Osteoblast (primary cell): ENCODE measurements around the gene ICAM4. TPM values are rescaled to one million over a fixed set of nuclear protein-coding genes. Genes with fewer than 3 reads are reported as not detected.

Source experiments
- DNase-seq: peaks from one replicate; pipeline ENCODE4 v3.0.0; 2011; ENCODE audit warnings: low spot score, mixed read lengths; ENCODE audit not compliant: insufficient read length; ENCODE audit errors: missing footprints
- H2AFZ ChIP-seq: 2 replicates; pipeline ENCODE4 v1.6.0; 2011; ENCODE audit warnings: mild to moderate bottlenecking, low read length
- H3K27ac ChIP-seq: 2 replicates; pipeline ENCODE4 v1.5.1; 2011; ENCODE audit warnings: mild to moderate bottlenecking, low read depth, low read length, moderate library complexity
- H3K27me3 ChIP-seq: 2 replicates; pipeline ENCODE4 v1.6.0; 2012; ENCODE audit warnings: mild to moderate bottlenecking, control low read depth, inconsistent platforms, low read length, moderate library complexity; ENCODE audit not compliant: insufficient read depth
- H3K36me3 ChIP-seq: 2 replicates; pipeline ENCODE4 v1.5.1; 2011; ENCODE audit warnings: mild to moderate bottlenecking, low read length, control low read depth, moderate library complexity; ENCODE audit not compliant: insufficient read depth
- H3K4me1 ChIP-seq: 2 replicates; pipeline ENCODE4 v1.5.1; 2011; ENCODE audit warnings: mild to moderate bottlenecking, low read length, control low read depth, moderate library complexity; ENCODE audit not compliant: insufficient read depth
- H3K4me2 ChIP-seq: 2 replicates; pipeline ENCODE4 v1.6.0; 2011; ENCODE audit warnings: mild to moderate bottlenecking, low read length; ENCODE audit not compliant: insufficient read depth
- H3K4me3 ChIP-seq: fragments of 200-600 bp; sonication (generic); 3 replicates; pipeline ENCODE4 v1.5.1; 2012; ENCODE audit warnings: mild to moderate bottlenecking, low read length, inconsistent platforms; ENCODE audit not compliant: insufficient read depth
- H3K79me2 ChIP-seq: 2 replicates; pipeline ENCODE4 v1.6.0; 2012; ENCODE audit warnings: mild to moderate bottlenecking, low read length, control low read depth, inconsistent platforms; ENCODE audit not compliant: insufficient read depth
- H3K9me3 ChIP-seq: 2 replicates; pipeline ENCODE4 v1.5.1; 2011; ENCODE audit warnings: low read depth, low read length, control low read depth
- H4K20me1 ChIP-seq: 2 replicates; pipeline ENCODE4 v1.6.0; 2012; ENCODE audit warnings: mild to moderate bottlenecking, low read length, control low read depth; ENCODE audit not compliant: insufficient read depth
- CTCF ChIP-seq: IDR thresholded peaks from 2 replicates; pipeline ENCODE4 v1.5.1; 2011; ENCODE audit warnings: mild to moderate bottlenecking, low read depth, low read length, moderate library complexity; ENCODE audit errors: extremely low read depth
- total RNA-seq: library from RNA; depleted of rRNA; stranded (reverse); fragments of >200 nt; gene quantifications from 2 replicates; pipeline ENCODE4 v1.2.3, GENCODE V29; 2012

The ICAM4 gene
- total RNA-seq, 1 donor, result under 0.01 TPM

- no peak overlapping the region for H3K4me2 ChIP-seq
- no peak overlapping the region for H3K27ac ChIP-seq
- no peak overlapping the region for H3K4me3 ChIP-seq
- no peaks in the 10 kb centered on the region for H3K9me3 ChIP-seq
- no peak for DNase-seq
- no peaks in the 10 kb centered on the region for H3K79me2 ChIP-seq
- no peak for TF ChIP-seq CTCF
- H3K27me3 ChIP-seq, result no peaks in the 10 kb centered on the region
- H4K20me1 ChIP-seq, result no peaks in the 10 kb centered on the region
- H3K4me1 ChIP-seq, result peaks cover 5% of the 10 kb centered on the region
- H3K36me3 ChIP-seq, result no peaks in the 10 kb centered on the region
- H2AFZ ChIP-seq, result no peak overlapping the region
Measured at GRCh38 chr19:10243606-10244005, 43.1 kb upstream of the ICAM4 start.

- no peak overlapping the region for H3K4me3 ChIP-seq
- H2AFZ ChIP-seq, result no peak overlapping the region
- DNase-seq, result peak; percentile 62
- H3K4me1 ChIP-seq, result no peaks in the 10 kb centered on the region
- no peaks in the 10 kb centered on the region for H3K36me3 ChIP-seq
- TF ChIP-seq CTCF, result no peak
- no peaks in the 10 kb centered on the region for H3K27me3 ChIP-seq
- no peak overlapping the region for H3K4me2 ChIP-seq
- H4K20me1 ChIP-seq, result no peaks in the 10 kb centered on the region
- no peak overlapping the region for H3K27ac ChIP-seq
- no peaks in the 10 kb centered on the region for H3K79me2 ChIP-seq
- no peaks in the 10 kb centered on the region for H3K9me3 ChIP-seq
Measured at GRCh38 chr19:10245189-10245939, 41.4 kb upstream of the ICAM4 start.

GRCh38 chr19:10246511-10246910 lies 40.2 kb upstream of the ICAM4 start:
- Histone ChIP-seq H3K9me3 (no peaks in the 10 kb centered on the region), H3K36me3 (no peaks in the 10 kb centered on the region), H2AFZ (no peak overlapping the region), H3K27me3 (no peaks in the 10 kb centered on the region), H3K4me2 (no peak overlapping the region), H3K79me2 (no peaks in the 10 kb centered on the region), H4K20me1 (no peaks in the 10 kb centered on the region), H3K4me1 (no peaks in the 10 kb centered on the region), H3K27ac (no peak overlapping the region), H3K4me3 (no peak overlapping the region)
- no peak for DNase-seq
- no peak for TF ChIP-seq CTCF

- Histone ChIP-seq H2AFZ (peak within 1 kb of the TSS; percentile 91), H3K27me3 (no peaks in the 10 kb centered on the region), H3K36me3 (peaks cover 19% of the 10 kb centered on the region), H3K4me3 (peak within 1 kb of the TSS; percentile 82), H4K20me1 (no peaks in the 10 kb centered on the region), H3K4me1 (peaks cover 5% of the 10 kb centered on the region), H3K27ac (peak within 1 kb of the TSS; percentile 47), H3K4me2 (peak within 1 kb of the TSS; percentile 93), H3K79me2 (peaks cover 21% of the 10 kb centered on the region), H3K9me3 (no peaks in the 10 kb centered on the region)
- DNase-seq, result peak; percentile 98
- TF ChIP-seq CTCF, result no peak
Measured at GRCh38 chr19:10251792-10252694, 34.7 kb upstream of the ICAM4 start, which contains the start of gene MRPL4. TSS of gene MRPL4 (plus strand) at chr19:10252214. CDS start at chr19:10252254, 40 bp downstream.
